PC-3 (cell line): ENCODE data around the gene UTS2R. TPM values are rescaled to one million over a fixed set of nuclear protein-coding genes. Genes with fewer than 3 reads are reported as not detected.

Experiments used
- ATAC-seq: fragments of 200-7000 bp; cut with Tn5 transposase; 2 replicates; pipeline ENCODE4 v1.9.1; 2020; ENCODE audit warnings: mild to moderate bottlenecking, moderate library complexity
- BruUV-seq: library from RNA; stranded (reverse); fragments of 400-500 nt; replicated peaks from 2 replicates; lab custom pipeline; 2021; lab: Mats Ljungman, UMichigan
- CTCF ChIA-PET: fragments of 300-600 bp; sonication (Branson Sonifier 250); formaldehyde crosslinking; loops from one replicate; lab custom pipeline; 2022; ENCODE audit warnings: antibody characterized with exemption; lab: Charles Lee
- POLR2A ChIA-PET: fragments of 300-600 bp; sonication (Branson Sonifier 250); formaldehyde crosslinking; loops from one replicate; lab custom pipeline; 2022; ENCODE audit warnings: antibody characterized with exemption; ENCODE audit not compliant: unreplicated experiment; lab: Charles Lee
- DNase-seq: peaks from one replicate; pipeline ENCODE4 v3.0.0-alpha.2; 2015
- H2AFZ ChIP-seq: fragments of 300-600 bp; sonication (generic); 2 replicates; pipeline ENCODE4 v1.6.0; 2016; ENCODE audit warnings: antibody characterized with exemption, low read length
- H3F3A ChIP-seq: fragments of 300-600 bp; sonication (generic); one replicate; pipeline ENCODE4 v1.6.0; 2017; ENCODE audit warnings: antibody characterized with exemption, low read length, control low read depth, mild to moderate bottlenecking; ENCODE audit not compliant: unreplicated experiment
- H3K27ac ChIP-seq: fragments of 300-600 bp; sonication (generic); 2 replicates; pipeline ENCODE4 v1.5.1; 2016; ENCODE audit warnings: mild to moderate bottlenecking, low read length
- H3K27me3 ChIP-seq: fragments of 300-600 bp; sonication (generic); 2 replicates; pipeline ENCODE4 v1.6.1; 2016; ENCODE audit warnings: low read length, mixed read lengths
- H3K36me3 ChIP-seq: fragments of 300-600 bp; sonication (generic); 2 replicates; pipeline ENCODE4 v1.6.1; 2016; ENCODE audit warnings: low read depth, mixed run types, low read length, mixed read lengths
- H3K4me1 ChIP-seq: fragments of 300-600 bp; sonication (generic); 2 replicates; pipeline ENCODE4 v1.5.1; 2016; ENCODE audit warnings: low read length; ENCODE audit not compliant: insufficient read depth
- H3K4me2 ChIP-seq: fragments of 300-600 bp; sonication (generic); 2 replicates; pipeline ENCODE4 v1.6.0; 2016; ENCODE audit warnings: low read length
- H3K4me3 ChIP-seq: fragments of 300-600 bp; sonication (generic); 2 replicates; pipeline ENCODE4 v1.5.1; 2016; ENCODE audit warnings: mild to moderate bottlenecking, low read length, mixed read lengths
- H3K79me2 ChIP-seq: fragments of 300-600 bp; sonication (generic); 2 replicates; pipeline ENCODE4 v1.6.1; 2017; ENCODE audit warnings: low read length, mixed read lengths
- H3K9ac ChIP-seq: fragments of 300-600 bp; sonication (generic); 2 replicates; pipeline ENCODE4 v1.6.0; 2016; ENCODE audit warnings: mild to moderate bottlenecking, low read length
- H3K9me2 ChIP-seq: fragments of 300-600 bp; sonication (generic); replicated peaks from 2 replicates; pipeline ENCODE4 v1.6.1; 2016; ENCODE audit warnings: mixed run types, low read length, mixed read lengths
- H3K9me3 ChIP-seq: fragments of 300-600 bp; sonication (generic); 2 replicates; pipeline ENCODE4 v1.6.1; 2016; ENCODE audit warnings: low read length, mixed read lengths
- H4K20me1 ChIP-seq: fragments of 300-600 bp; sonication (generic); 2 replicates; pipeline ENCODE4 v1.6.1; 2016; ENCODE audit warnings: low read length, mixed read lengths
- EZH2 ChIP-seq: fragments of 300-600 bp; sonication (generic); IDR thresholded peaks from one replicate; pipeline ENCODE4 v1.6.1; 2017; ENCODE audit warnings: antibody characterized with exemption, mild to moderate bottlenecking, low read length; ENCODE audit not compliant: unreplicated experiment
- EZH2phosphoT487 ChIP-seq: fragments of 300-600 bp; sonication (generic); IDR thresholded peaks from 2 replicates; pipeline ENCODE4 v1.6.1; 2018; ENCODE audit warnings: mild to moderate bottlenecking, antibody characterized with exemption, low read length, borderline replicate concordance
- intact Hi-C: fragments of 100-400 bp; cut with micrococcal nuclease; formaldehyde crosslinking; loops from 2 replicates; pipeline ENCODE4 v1.9.0; 2023
- total RNA-seq: library from RNA; depleted of rRNA; stranded (reverse); fragments of >200 nt; gene quantifications from 2 replicates; pipeline ENCODE4 v1.2.3, GENCODE V29; 2014
- TF ChIP-seq, protein P1 (sequence below): fragments of 300-600 bp; sonication (generic); conservative IDR thresholded peaks from 2 replicates; pipeline ENCODE4 v1.5.1; 2017; ENCODE audit warnings: antibody characterized with exemption, low read depth, mild to moderate bottlenecking, low read length

UTS2R gene
- total RNA-seq, 1 experiment from 2014 or later = not detected

DNA sequence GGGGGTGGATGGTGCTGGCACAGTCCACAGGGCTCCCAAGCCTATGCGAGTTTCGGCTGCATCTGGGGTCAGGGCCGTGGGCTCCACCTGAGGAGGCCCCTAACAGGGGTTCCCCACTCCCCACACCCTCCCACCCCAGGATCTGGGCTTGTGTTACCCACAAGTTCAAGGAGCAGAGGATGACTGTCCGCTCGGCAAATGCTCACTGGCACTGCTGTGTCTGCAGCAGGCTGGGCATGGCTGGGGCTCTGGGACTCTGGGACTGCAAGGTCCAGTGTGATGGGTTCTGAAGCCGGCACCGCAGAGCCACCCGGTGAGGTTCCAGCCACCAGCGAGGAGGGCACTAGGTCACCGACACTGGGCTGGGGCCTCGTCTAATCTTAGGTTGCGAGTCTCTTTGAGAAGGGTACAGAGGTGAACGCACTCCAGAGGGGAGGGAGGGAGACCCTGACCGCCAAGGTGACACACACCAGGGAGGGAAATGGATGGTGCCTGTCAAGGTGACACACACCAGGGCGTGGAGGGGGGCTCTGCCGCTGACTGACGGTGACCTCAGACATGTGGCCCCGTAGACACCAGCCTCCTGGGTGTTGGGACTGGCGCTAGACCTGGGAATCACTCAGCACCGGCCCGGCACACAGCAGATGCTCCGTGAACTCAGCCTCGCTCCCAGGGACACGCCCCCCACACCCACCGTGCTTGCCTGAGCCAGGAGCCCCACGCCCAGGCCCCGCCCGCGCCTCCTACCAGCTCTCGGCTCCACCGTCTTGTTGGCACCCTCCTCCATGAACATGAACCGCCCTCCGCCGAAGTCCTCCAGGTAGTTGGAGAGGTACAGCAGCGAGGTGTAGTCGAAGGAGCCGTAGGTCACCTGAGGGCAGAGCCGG is 26.1 kb downstream of the UTS2R start:
- H3K4me1 ChIP-seq = no peaks in the 10 kb centered on the region
- TF ChIP-seq, protein P1, sequence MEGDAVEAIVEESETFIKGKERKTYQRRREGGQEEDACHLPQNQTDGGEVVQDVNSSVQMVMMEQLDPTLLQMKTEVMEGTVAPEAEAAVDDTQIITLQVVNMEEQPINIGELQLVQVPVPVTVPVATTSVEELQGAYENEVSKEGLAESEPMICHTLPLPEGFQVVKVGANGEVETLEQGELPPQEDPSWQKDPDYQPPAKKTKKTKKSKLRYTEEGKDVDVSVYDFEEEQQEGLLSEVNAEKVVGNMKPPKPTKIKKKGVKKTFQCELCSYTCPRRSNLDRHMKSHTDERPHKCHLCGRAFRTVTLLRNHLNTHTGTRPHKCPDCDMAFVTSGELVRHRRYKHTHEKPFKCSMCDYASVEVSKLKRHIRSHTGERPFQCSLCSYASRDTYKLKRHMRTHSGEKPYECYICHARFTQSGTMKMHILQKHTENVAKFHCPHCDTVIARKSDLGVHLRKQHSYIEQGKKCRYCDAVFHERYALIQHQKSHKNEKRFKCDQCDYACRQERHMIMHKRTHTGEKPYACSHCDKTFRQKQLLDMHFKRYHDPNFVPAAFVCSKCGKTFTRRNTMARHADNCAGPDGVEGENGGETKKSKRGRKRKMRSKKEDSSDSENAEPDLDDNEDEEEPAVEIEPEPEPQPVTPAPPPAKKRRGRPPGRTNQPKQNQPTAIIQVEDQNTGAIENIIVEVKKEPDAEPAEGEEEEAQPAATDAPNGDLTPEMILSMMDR = no peak
- TF ChIP-seq EZH2phosphoT487 (no peak), EZH2 (no peak)
- H3K79me2 ChIP-seq = no peaks in the 10 kb centered on the region
- BruUV-seq = no TSS peak
- no peaks in the 10 kb centered on the region for H3K27me3 ChIP-seq
- no peak overlapping the region for H3K27ac ChIP-seq
- no peaks in the 10 kb centered on the region for H4K20me1 ChIP-seq
- POLR2A ChIA-PET = no interaction called here
- DNase-seq (no peak), ATAC-seq (no peak)
- H3K9me3 ChIP-seq = no peaks in the 10 kb centered on the region
- no peaks in the 10 kb centered on the region for H3K9me2 ChIP-seq
- H2AFZ ChIP-seq = no peak overlapping the region
- no peaks in the 10 kb centered on the region for H3F3A ChIP-seq
- intact Hi-C loops = no loop called here
- H3K36me3 ChIP-seq = peaks cover 2% of the 10 kb centered on the region; the same call in 1 of the 2 replicates
- no peak overlapping the region for H3K9ac ChIP-seq
- no peak overlapping the region for H3K4me2 ChIP-seq
- CTCF ChIA-PET = no interaction called here
- H3K4me3 ChIP-seq = no peak overlapping the region

DNA sequence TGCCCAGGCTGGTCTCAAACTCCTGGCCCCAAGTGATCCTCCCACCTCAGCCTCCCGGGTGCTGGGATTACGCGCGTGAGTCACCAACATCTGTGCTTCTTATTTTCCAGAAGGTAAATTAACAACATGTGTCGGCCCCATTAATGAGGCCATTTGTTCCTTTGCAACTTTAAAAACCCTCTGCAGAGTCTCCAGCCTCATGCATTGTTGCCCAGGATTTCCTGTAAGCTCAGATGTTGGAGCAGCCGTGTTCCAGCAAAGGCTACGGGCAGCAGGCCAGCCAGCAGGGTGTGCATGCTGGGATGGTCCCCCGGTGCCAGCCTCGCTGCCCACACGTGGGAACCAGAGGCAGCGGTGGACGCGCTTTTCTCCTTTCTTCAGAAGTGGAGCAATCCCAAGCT is 27.5 kb downstream of the UTS2R start:
- no peak for DNase-seq
- Histone ChIP-seq H2AFZ (no peak overlapping the region), H3K27me3 (no peaks in the 10 kb centered on the region), H3K36me3 (peaks cover 2% of the 10 kb centered on the region; the same call in 1 of the 2 replicates), H4K20me1 (no peaks in the 10 kb centered on the region), H3K9ac (no peak overlapping the region), H3K9me2 (no peaks in the 10 kb centered on the region), H3K4me2 (no peak overlapping the region), H3K4me3 (no peak overlapping the region), H3K4me1 (no peaks in the 10 kb centered on the region), H3K9me3 (no peaks in the 10 kb centered on the region), H3F3A (no peaks in the 10 kb centered on the region), H3K79me2 (no peaks in the 10 kb centered on the region), H3K27ac (no peak overlapping the region)
- TF ChIP-seq EZH2phosphoT487 = no peak
- TF ChIP-seq EZH2 = no peak
- TF ChIP-seq, protein P1 = no peak
- CTCF ChIA-PET = interaction anchor here (0.6 kb wide), 1 partner anchor 551 kb away, joined by 4 read pairs; no protein-coding TSS in a partner anchor
- BruUV-seq = no TSS peak
- POLR2A ChIA-PET = no interaction called here
- ATAC-seq = no peak
- intact Hi-C loops = no loop called here
